Non-pigmented ciliary epithelial cell (primary cell): ENCODE results near the gene TMEM44.
"Not testable (repeated sequence)": the region's sequence is repeated elsewhere in the genome, so short reads cannot be mapped to it uniquely, and the experiment has no call there.

Source experiments
- DNase-seq: peaks from one replicate; pipeline ENCODE4 v3.0.0-alpha.2; 2010; ENCODE audit warnings: low read depth

The TMEM44 gene

GRCh38 chr3:194609601-194610000, 23.6 kb downstream of the TMEM44 start:
- DNase-seq = no peak

GRCh38 chr3:194608981-194609380, 24.2 kb downstream of the TMEM44 start:
- DNase-seq = no peak

GRCh38 chr3:194607592-194608389, 25.4 kb downstream of the TMEM44 start:
- no peak for DNase-seq

GRCh38 chr3:194606941-194607340, 26.3 kb downstream of the TMEM44 start:
- no peak for DNase-seq

- no peak for DNase-seq
These were observed 27.1 kb downstream of the TMEM44 start for GRCh38 chr3:194606163-194606562.

- not testable (repeated sequence) for DNase-seq
These were observed 27.9 kb downstream of the TMEM44 start for GRCh38 chr3:194605314-194605713.

- DNase-seq = no peak
These were observed 28.4 kb downstream of the TMEM44 start for GRCh38 chr3:194604837-194605236.

- no peak for DNase-seq
These were observed 29.1 kb downstream of the TMEM44 start for GRCh38 chr3:194604126-194604525.

- DNase-seq = no peak
These were observed 30.5 kb downstream of the TMEM44 start for GRCh38 chr3:194602669-194603171.

- DNase-seq = no peak
These were observed 34.3 kb downstream of the TMEM44 start for GRCh38 chr3:194598771-194599557.

- no peak for DNase-seq
These were observed 36.3 kb downstream of the TMEM44 start for GRCh38 chr3:194596906-194597305.

GRCh38 chr3:194592798-194593752, 40.1 kb downstream of the TMEM44 start:
- peak; percentile 100 for DNase-seq

GRCh38 chr3:194588741-194589140, 44.5 kb downstream of the TMEM44 start:
- no peak for DNase-seq

GRCh38 chr3:194588236-194588635, 45.0 kb downstream of the TMEM44 start:
- DNase-seq = no peak

- DNase-seq = no peak
These were observed 45.7 kb downstream of the TMEM44 start for GRCh38 chr3:194587438-194587931.

GRCh38 chr3:194586836-194587235, 46.4 kb downstream of the TMEM44 start:
- DNase-seq = peak; percentile 78

- no peak for DNase-seq
These were observed 47.3 kb downstream of the TMEM44 start for GRCh38 chr3:194585880-194586281.

- DNase-seq = no peak
These were observed 48.4 kb downstream of the TMEM44 start for GRCh38 chr3:194584866-194585265.

GRCh38 chr3:194584320-194584776, 48.9 kb downstream of the TMEM44 start:
- DNase-seq = no peak

GRCh38 chr3:194582196-194582905, 50.9 kb downstream of the TMEM44 start:
- DNase-seq = no peak

GRCh38 chr3:194579091-194579606, 54.1 kb downstream of the TMEM44 start:
- no peak for DNase-seq
